Peyer's patch (tissue), 4 donors: ENCODE measurements around the gene PATJ. TPM values are rescaled to one million over a fixed set of nuclear protein-coding genes. Genes with fewer than 3 reads are reported as not detected.

Source experiments
- DNase-seq, 3 donors: peaks; one replicate each; pipeline ENCODE4 v3.0.0-alpha.2; 2017 to 2019
- H3K27ac ChIP-seq, 4 donors: fragments of 200-600 bp; sonication (generic); one replicate each; pipeline ENCODE4 v1.5.1; 2016 to 2019
- H3K27me3 ChIP-seq, 2 donors: fragments of 200-600 bp; sonication (generic); one replicate each; pipeline ENCODE4 v1.5.1; 2019
- H3K36me3 ChIP-seq, 3 donors: fragments of 200-600 bp; sonication (generic); one replicate each; pipeline ENCODE4 v1.5.1; 2016 to 2019
- H3K4me1 ChIP-seq, 4 donors: fragments of 200-600 bp; sonication (generic); one replicate each; pipeline ENCODE4 v1.5.1; 2016 to 2019
- H3K4me3 ChIP-seq, 4 donors: fragments of 200-600 bp; sonication (generic); 1 replicate in 3 of 4; 2 replicates in 1 of 4; pipeline ENCODE4 v1.5.1; 2016 to 2019; ENCODE audit warnings: mild to moderate bottlenecking in 1 of 4
- H3K9me3 ChIP-seq, 4 donors: fragments of 200-600 bp; sonication (generic); one replicate each; pipeline ENCODE4 v1.5.1; 2016 to 2019; ENCODE audit warnings: mild to moderate bottlenecking in 1 of 4
- CTCF ChIP-seq, 6 experiments: fragments of 450-650 bp in 4 of 6; fragments of 200-600 bp in 2 of 6; sonication (generic) in 1 of 6; IDR thresholded peaks; one replicate each; pipeline ENCODE4 v1.5.1; 2017 to 2019; ENCODE audit warnings: antibody characterized with exemption in 6 of 6, mild to moderate bottlenecking in 3 of 6, moderate library complexity in 1 of 6
- POLR2A ChIP-seq, 2 donors: fragments of 450-650 bp; IDR thresholded peaks; one replicate each; pipeline ENCODE4 v1.5.1; 2017; ENCODE audit warnings: antibody characterized with exemption in 2 of 2, mild to moderate bottlenecking in 2 of 2, moderate library complexity in 2 of 2
- total RNA-seq, 4 donors: library from RNA; depleted of rRNA; stranded (reverse); fragments of >200 nt; gene quantifications; one replicate each; pipeline ENCODE4 v1.1.0, GENCODE V29; 2016

PATJ gene
- total RNA-seq, 4 donors from 2014 or later, result 142 to 153 (median 153) TPM

- Histone ChIP-seq H3K4me1 (no peaks in the 10 kb centered on the region), H3K4me3 (no peak overlapping the region), H3K9me3 (no peaks in the 10 kb centered on the region), H3K36me3 (peaks cover 0 to 21% (median 0%) of the 10 kb centered on the region in 3 donors), H3K27me3 (no peaks in the 10 kb centered on the region), H3K27ac (no peak overlapping the region)
- TF ChIP-seq POLR2A (IDR thresholded peaks at IDR 0.05), result no peak
- TF ChIP-seq CTCF (IDR thresholded peaks at IDR 0.05), result no peak
- DNase-seq, result no peak
Observed at GRCh38 chr1:61907102-61907501, 164.8 kb downstream of the PATJ start.

- Histone ChIP-seq H3K36me3 (peaks cover 0 to 19% (median 0%) of the 10 kb centered on the region in 3 donors), H3K4me3 (no peak overlapping the region), H3K27ac (no peak overlapping the region), H3K27me3 (no peaks in the 10 kb centered on the region), H3K9me3 (no peaks in the 10 kb centered on the region), H3K4me1 (no peaks in the 10 kb centered on the region)
- TF ChIP-seq POLR2A (IDR thresholded peaks at IDR 0.05) (no peak), CTCF (IDR thresholded peaks at IDR 0.05) (no peak)
- no peak for DNase-seq
Observed at GRCh38 chr1:61910035-61910434, 167.8 kb downstream of the PATJ start.

GRCh38 chr1:61914823-61915482, 172.7 kb downstream of the PATJ start:
- DNase-seq, result no peak
- peaks cover 0 to 14% (median 0%) of the 10 kb centered on the region in 3 donors for H3K36me3 ChIP-seq
- no peak for TF ChIP-seq CTCF (IDR thresholded peaks at IDR 0.05)
- TF ChIP-seq POLR2A (IDR thresholded peaks at IDR 0.05), result no peak
- H3K4me1 ChIP-seq, result no peaks in the 10 kb centered on the region
- H3K9me3 ChIP-seq, result no peaks in the 10 kb centered on the region
- no peak overlapping the region for H3K4me3 ChIP-seq
- H3K27ac ChIP-seq, result no peak overlapping the region
- no peaks in the 10 kb centered on the region for H3K27me3 ChIP-seq

- no peak overlapping the region for H3K27ac ChIP-seq
Observed at GRCh38 chr1:61921435-61921834, 179.2 kb downstream of the PATJ start.

GRCh38 chr1:61922950-61923480, 180.7 kb downstream of the PATJ start:
- H3K4me3 ChIP-seq, result no peak overlapping the region
- no peaks in the 10 kb centered on the region for H3K27me3 ChIP-seq
- no peak for DNase-seq
- TF ChIP-seq CTCF (IDR thresholded peaks at IDR 0.05), result no peak
- H3K36me3 ChIP-seq, result peaks cover 0 to 14% (median 0%) of the 10 kb centered on the region in 3 donors
- H3K4me1 ChIP-seq, result no peaks in the 10 kb centered on the region
- H3K27ac ChIP-seq, result no peak overlapping the region
- H3K9me3 ChIP-seq, result no peaks in the 10 kb centered on the region

More at GRCh38 chr1:61921435-61921834, 179.2 kb downstream of the PATJ start:
- H3K4me1 ChIP-seq, result no peaks in the 10 kb centered on the region
- no peak for DNase-seq
- H3K27me3 ChIP-seq, result no peaks in the 10 kb centered on the region
- TF ChIP-seq POLR2A (IDR thresholded peaks at IDR 0.05) (no peak), CTCF (IDR thresholded peaks at IDR 0.05) (no peak)
- H3K4me3 ChIP-seq, result no peak overlapping the region
- H3K36me3 ChIP-seq, result peaks cover 0 to 10% (median 0%) of the 10 kb centered on the region in 3 donors
- H3K9me3 ChIP-seq, result no peaks in the 10 kb centered on the region
